Measurements from ENCODE around the gene DOCK2.
"Not testable (repeated sequence)": the region's sequence is repeated elsewhere in the genome, so short reads cannot be mapped to it uniquely, and the experiment has no call there.

The DOCK2 gene

GRCh38 chr5:169637085-169637548 lies at the start of gene DOCK2:
Gene DOCK2 (plus strand): TSS chr5:169637275. CDS start chr5:169637327, 52 bp downstream.
- DNase-seq = peak in 1 of 2 donors; percentile 33

- no peak for DNase-seq
Observed at GRCh38 chr5:169590602-169591001, 46.5 kb upstream of the DOCK2 start.

GRCh38 chr5:169591636-169592035 lies 45.4 kb upstream of the DOCK2 start:
- no peak for DNase-seq

- no peak for DNase-seq
Observed at GRCh38 chr5:169592937-169593650, 44.0 kb upstream of the DOCK2 start.

GRCh38 chr5:169595172-169595820 lies 41.8 kb upstream of the DOCK2 start:
- DNase-seq = no peak

- DNase-seq = no peak
Observed at GRCh38 chr5:169599451-169599850, 37.6 kb upstream of the DOCK2 start.

- no peak for DNase-seq
Observed at GRCh38 chr5:169602535-169602934, 34.5 kb upstream of the DOCK2 start.

GRCh38 chr5:169606279-169606678 lies 30.8 kb upstream of the DOCK2 start:
- no peak for DNase-seq

- no peak for DNase-seq
Observed at GRCh38 chr5:169607882-169608281, 29.2 kb upstream of the DOCK2 start.

GRCh38 chr5:169609716-169610115 lies 27.4 kb upstream of the DOCK2 start:
- DNase-seq = no peak

GRCh38 chr5:169610606-169611005 lies 26.5 kb upstream of the DOCK2 start:
- DNase-seq = no peak

- no peak for DNase-seq
Observed at GRCh38 chr5:169615561-169615960, 21.5 kb upstream of the DOCK2 start.

- not testable (repeated sequence) for DNase-seq
Observed at GRCh38 chr5:169624307-169624706, 12.8 kb upstream of the DOCK2 start.

GRCh38 chr5:169626779-169627178 lies 10.3 kb upstream of the DOCK2 start:
- no peak for DNase-seq

GRCh38 chr5:169627551-169627950 lies 9.5 kb upstream of the DOCK2 start:
- no peak for DNase-seq

GRCh38 chr5:169628892-169629291 lies 8.2 kb upstream of the DOCK2 start:
- DNase-seq = no peak

GRCh38 chr5:169629847-169630548 lies 7.1 kb upstream of the DOCK2 start:
- DNase-seq = no peak

GRCh38 chr5:169631360-169631759 lies 5.7 kb upstream of the DOCK2 start:
- no peak for DNase-seq

- no peak for DNase-seq
Observed at GRCh38 chr5:169632946-169633345, 4.1 kb upstream of the DOCK2 start.

GRCh38 chr5:169634606-169635005 lies 2.5 kb upstream of the DOCK2 start:
- no peak for DNase-seq

GRCh38 chr5:169635936-169636335 lies 1.1 kb upstream of the DOCK2 start:
- no peak for DNase-seq

- no peak for DNase-seq
Observed at GRCh38 chr5:169636477-169637084, 494 bp upstream of the DOCK2 start.

- DNase-seq = peak in 1 of 2 donors; percentile 5
Observed at GRCh38 chr5:169637549-169638121, 560 bp downstream of the DOCK2 start.

Measured in hippocampal formation (tissue), 2 donors.